CD4-positive, alpha-beta memory T cell (primary cell): ENCODE measurements around the gene GRID1. TPM values are rescaled to one million over a fixed set of nuclear protein-coding genes. Genes with fewer than 3 reads are reported as not detected.
"Not testable (repeated sequence)": the region's sequence is repeated elsewhere in the genome, so short reads cannot be mapped to it uniquely, and the experiment has no call there.

Experiments used
- CTCF ChIA-PET: fragments of 350-600 bp; sonication (Branson Sonifier 250); formaldehyde crosslinking; loops from one replicate; lab custom pipeline; 2021; ENCODE audit warnings: inconsistent platforms; ENCODE audit not compliant: partially characterized antibody; lab: Charles Lee
- POLR2A ChIA-PET: fragments of 350-600 bp; sonication (Branson Sonifier 250); formaldehyde crosslinking; loops from one replicate; lab custom pipeline; 2021; ENCODE audit not compliant: partially characterized antibody; lab: Charles Lee
- DNase-seq, 5 donors: peaks; one replicate each; pipeline versions ENCODE4 v3.0.0 to v3.0.0-alpha.2; 2020 to 2022; ENCODE audit warnings: mixed read lengths in 1 of 5
- H3K27ac ChIP-seq: one replicate; pipeline ENCODE4 v1.7.0; 2013; ENCODE audit warnings: low read depth, low read length
- H3K27me3 ChIP-seq: 2 replicates; pipeline ENCODE4 v1.7.0; 2013; ENCODE audit warnings: mild to moderate bottlenecking, low read length, moderate library complexity; ENCODE audit not compliant: insufficient read depth
- H3K36me3 ChIP-seq: 2 replicates; pipeline ENCODE4 v1.7.0; 2013; ENCODE audit warnings: mild to moderate bottlenecking, low read length, moderate library complexity; ENCODE audit not compliant: insufficient read depth
- H3K4me1 ChIP-seq: 2 replicates; pipeline ENCODE4 v1.7.0; 2013; ENCODE audit warnings: mild to moderate bottlenecking, low read length, moderate library complexity; ENCODE audit not compliant: insufficient read depth
- H3K4me3 ChIP-seq, 2 donors: one replicate each; pipeline ENCODE4 v1.7.0; 2013; ENCODE audit warnings: low read length in 2 of 2, mild to moderate bottlenecking in 1 of 2
- H3K9me3 ChIP-seq, 2 donors: one replicate each; pipeline ENCODE4 v1.7.0; 2013; ENCODE audit warnings: low read length in 2 of 2, control low read depth in 1 of 2; ENCODE audit not compliant: control insufficient read depth in 1 of 2
- H3K27ac Mint-ChIP-seq, 7 donors: one replicate each; pipeline ENCODE4 v1.8.0; 2020 to 2021; ENCODE audit warnings: mixed read lengths in 7 of 7, mild to moderate bottlenecking in 6 of 7, inconsistent platforms in 3 of 7, moderate library complexity in 3 of 7
- H3K27me3 Mint-ChIP-seq, 2 donors: one replicate each; pipeline ENCODE4 v1.8.0; 2020 to 2021; ENCODE audit warnings: mixed read lengths in 2 of 2
- H3K36me3 Mint-ChIP-seq, 2 donors: one replicate each; pipeline ENCODE4 v1.8.0; 2020 to 2021; ENCODE audit warnings: mixed read lengths in 2 of 2, inconsistent platforms in 1 of 2, mild to moderate bottlenecking in 1 of 2
- H3K4me1 Mint-ChIP-seq, 4 donors: one replicate each; pipeline ENCODE4 v1.8.0; 2020 to 2021; ENCODE audit warnings: mixed read lengths in 4 of 4, mild to moderate bottlenecking in 1 of 4
- H3K4me3 Mint-ChIP-seq, 8 donors: one replicate each; pipeline ENCODE4 v1.8.0; 2020 to 2021; ENCODE audit warnings: mixed read lengths in 8 of 8, mild to moderate bottlenecking in 7 of 8, moderate library complexity in 6 of 8, inconsistent platforms in 3 of 8
- H3K9me3 Mint-ChIP-seq, 8 donors: one replicate each; pipeline ENCODE4 v1.8.0; 2020 to 2021; ENCODE audit warnings: mixed read lengths in 8 of 8, mild to moderate bottlenecking in 5 of 8, inconsistent platforms in 3 of 8, moderate library complexity in 1 of 8
- intact Hi-C: fragments of 100-400 bp; cut with micrococcal nuclease; formaldehyde crosslinking; loops from one replicate; pipeline ENCODE4 v1.15.1; 2023
- polyA plus RNA-seq, 2 donors: library from polyadenylated mRNA; unstranded; fragments of 300-500 nt; fragmentation: Illumina TruSeq; gene quantifications; one replicate each; pipeline ENCODE4 v1.2.3, GENCODE V29; 2021
- total RNA-seq, 2 experiments: library from RNA; stranded (reverse); gene quantifications; one replicate each; pipeline ENCODE4 v1.2.3, GENCODE V29; 2021

Gene GRID1
- total and polyA plus RNA-seq, 4 experiments from 2014 or later = not detected

GRCh38 chr10:86392723-86393094 is 26.1 kb upstream of the GRID1 start:
- POLR2A ChIA-PET = no interaction called here

DNA sequence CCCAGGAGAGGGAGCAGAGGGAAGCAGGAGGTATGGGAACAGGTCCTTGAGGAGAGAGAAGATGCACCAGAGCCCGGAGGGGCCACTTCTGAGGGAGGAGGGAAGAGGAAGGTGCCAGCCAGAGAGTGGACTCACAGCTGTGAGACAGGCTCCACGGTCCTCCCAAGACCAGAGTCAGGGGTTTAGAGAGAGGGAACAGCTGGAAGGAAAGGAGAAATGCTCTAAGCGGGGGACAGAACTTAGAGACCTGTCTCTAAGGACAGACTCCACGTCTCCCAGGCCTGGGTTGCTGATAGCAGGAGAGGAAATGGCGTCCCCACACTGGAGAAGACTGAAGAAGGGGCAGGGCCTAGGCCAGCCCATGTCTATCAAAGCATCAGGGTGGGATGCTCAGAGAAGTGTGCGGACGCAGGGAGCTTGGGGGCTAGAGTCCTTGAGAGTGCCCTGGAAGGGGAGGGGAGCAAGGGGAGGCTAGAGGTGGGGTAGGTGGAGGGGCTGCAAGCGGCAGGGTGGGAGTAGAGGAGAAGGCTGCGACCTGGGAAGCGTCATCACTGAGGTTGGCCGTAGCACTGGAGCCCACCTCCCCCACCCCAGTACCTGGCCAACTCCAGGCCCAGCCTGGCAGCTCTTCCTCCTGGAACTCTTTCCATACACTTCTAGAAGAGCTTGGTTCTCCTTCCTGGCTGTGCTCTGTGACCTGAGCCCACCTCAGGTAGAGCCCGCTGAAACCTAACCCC is 25.6 kb upstream of the GRID1 start:
- Mint-ChIP-seq H3K4me1 (peaks cover 5 to 15% (median 10%) of the 10 kb centered on the region in 4 donors), H3K36me3 (no peaks in the 10 kb centered on the region), H3K27ac (peak overlapping the region in 1 of 7 donors; percentile 35), H3K27me3 (peaks cover 19% of the 10 kb centered on the region in 2 donors), H3K4me3 (peak overlapping the region in 1 of 8 donors; percentile 0), H3K9me3 (no peaks in the 10 kb centered on the region)
- ChIA-PET CTCF (interaction anchor here (0.6 kb wide), 1 partner anchor 690 kb away, joined by 4 read pairs; no protein-coding TSS in a partner anchor), POLR2A (no interaction called here)
- Histone ChIP-seq H3K36me3 (no peaks in the 10 kb centered on the region), H3K27ac (no peak overlapping the region), H3K9me3 (no peaks in the 10 kb centered on the region), H3K4me1 (peaks cover 10% of the 10 kb centered on the region), H3K4me3 (no peak overlapping the region), H3K27me3 (no peaks in the 10 kb centered on the region)
- intact Hi-C loops = no loop called here
- no peak for DNase-seq

More at GRCh38 chr10:86392723-86393094, 26.1 kb upstream of the GRID1 start:
- no peaks in the 10 kb centered on the region for H3K9me3 Mint-ChIP-seq
- Histone ChIP-seq H3K4me3 (no peak overlapping the region), H3K27ac (no peak overlapping the region), H3K9me3 (no peaks in the 10 kb centered on the region), H3K4me1 (peaks cover 10% of the 10 kb centered on the region), H3K36me3 (no peaks in the 10 kb centered on the region), H3K27me3 (no peaks in the 10 kb centered on the region)
- H3K36me3 Mint-ChIP-seq = no peaks in the 10 kb centered on the region
- no peak overlapping the region for H3K27ac Mint-ChIP-seq
- CTCF ChIA-PET = interaction anchor here (0.6 kb wide), 1 partner anchor 690 kb away, joined by 4 read pairs; no protein-coding TSS in a partner anchor
- H3K27me3 Mint-ChIP-seq = peaks cover 13 to 14% of the 10 kb centered on the region in 2 donors
- intact Hi-C loops = no loop called here
- H3K4me3 Mint-ChIP-seq = no peak overlapping the region
- DNase-seq = no peak
- peaks cover 5 to 15% (median 10%) of the 10 kb centered on the region in 4 donors for H3K4me1 Mint-ChIP-seq

GRCh38 chr10:86391236-86391840 is 24.7 kb upstream of the GRID1 start:
- Histone ChIP-seq H3K27me3 (no peaks in the 10 kb centered on the region), H3K36me3 (no peaks in the 10 kb centered on the region), H3K27ac (no peak overlapping the region), H3K9me3 (no peaks in the 10 kb centered on the region), H3K4me3 (no peak overlapping the region), H3K4me1 (peaks cover 10% of the 10 kb centered on the region)
- Mint-ChIP-seq H3K4me1 (peaks cover 5 to 15% (median 10%) of the 10 kb centered on the region in 4 donors), H3K36me3 (no peaks in the 10 kb centered on the region), H3K27me3 (peaks cover 19 to 22% of the 10 kb centered on the region in 2 donors), H3K27ac (no peak overlapping the region), H3K9me3 (no peaks in the 10 kb centered on the region), H3K4me3 (peak overlapping the region in 1 of 8 donors; percentile 0)
- no peak for DNase-seq
- ChIA-PET CTCF (interaction anchor here (0.8 to 1.0 kb wide), 2 partner anchors 9 to 195 kb away, joined by 3 read pairs; no protein-coding TSS in a partner anchor), POLR2A (interaction anchor here (1.3 kb wide), 1 partner anchor 9 kb away, joined by 4 read pairs; no protein-coding TSS in a partner anchor)
- intact Hi-C loops = no loop called here

GRCh38 chr10:86390337-86391120 is 23.9 kb upstream of the GRID1 start:
- Histone ChIP-seq H3K4me1 (peaks cover 10% of the 10 kb centered on the region), H3K4me3 (no peak overlapping the region), H3K36me3 (no peaks in the 10 kb centered on the region), H3K9me3 (no peaks in the 10 kb centered on the region), H3K27me3 (no peaks in the 10 kb centered on the region), H3K27ac (no peak overlapping the region)
- no peaks in the 10 kb centered on the region for H3K9me3 Mint-ChIP-seq
- intact Hi-C loops = no loop called here
- H3K4me3 Mint-ChIP-seq = peak overlapping the region in 5 of 8 donors; percentile 16 to 67 (median 46)
- peaks cover 5 to 15% (median 10%) of the 10 kb centered on the region in 4 donors for H3K4me1 Mint-ChIP-seq
- POLR2A ChIA-PET = interaction anchor here (1.3 kb wide), 1 partner anchor 10 kb away, joined by 4 read pairs; no protein-coding TSS in a partner anchor
- no peak for DNase-seq
- peaks cover 19 to 24% of the 10 kb centered on the region in 2 donors for H3K27me3 Mint-ChIP-seq
- H3K27ac Mint-ChIP-seq = no peak overlapping the region
- no peaks in the 10 kb centered on the region for H3K36me3 Mint-ChIP-seq
- CTCF ChIA-PET = interaction anchor here (0.7 to 1.5 kb wide), 5 partner anchors 10 to 1850 kb away, joined by 3 to 4 read pairs (median 3); no protein-coding TSS in a partner anchor

DNA sequence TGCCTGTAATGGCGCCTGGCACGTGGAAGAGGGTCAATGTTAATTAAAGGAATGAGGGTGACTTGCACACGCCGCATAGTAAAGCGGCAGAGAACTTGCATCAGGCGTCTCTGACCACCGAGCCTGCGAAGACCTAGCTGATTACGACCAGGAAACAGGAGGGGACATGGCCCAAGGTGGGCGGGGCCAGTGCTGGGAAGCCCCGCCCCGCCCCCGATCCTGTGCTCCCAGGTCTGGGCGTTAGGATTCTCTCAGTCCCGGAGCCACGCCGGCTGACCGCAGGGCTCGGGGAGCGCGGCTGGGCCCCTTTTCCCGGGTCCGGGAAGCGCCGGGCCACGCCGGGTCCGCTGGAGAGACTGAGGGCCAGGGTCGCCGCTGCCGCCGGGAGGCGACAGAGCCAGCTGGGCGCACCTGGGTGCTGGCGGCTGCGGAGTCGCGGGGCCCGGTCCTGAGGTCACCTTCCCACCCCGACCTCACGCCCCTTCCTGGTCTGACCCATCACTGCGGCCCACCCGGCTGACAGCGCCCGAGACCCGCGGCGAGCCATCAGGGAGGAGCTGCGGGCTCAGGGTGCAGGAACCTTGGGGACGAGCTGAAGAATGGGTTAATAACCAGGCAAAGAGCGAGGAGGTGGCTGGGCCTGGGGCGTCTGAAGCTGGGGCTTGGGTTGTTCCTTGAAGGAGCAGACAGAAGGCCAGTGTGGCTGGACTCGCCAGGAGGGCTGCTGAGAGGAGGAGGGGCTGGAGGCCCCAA is 23.0 kb upstream of the GRID1 start:
- intact Hi-C loops = no loop called here
- Mint-ChIP-seq H3K27ac (peak overlapping the region in 5 of 7 donors; percentile 16 to 87 (median 42)), H3K36me3 (no peaks in the 10 kb centered on the region), H3K4me3 (peak overlapping the region; percentile 81 to 94 (median 88)), H3K9me3 (no peaks in the 10 kb centered on the region), H3K27me3 (peaks cover 24 to 25% of the 10 kb centered on the region in 2 donors), H3K4me1 (peaks cover 5 to 15% (median 10%) of the 10 kb centered on the region in 4 donors)
- no peak overlapping the region for H3K27ac ChIP-seq
- no peaks in the 10 kb centered on the region for H3K27me3 ChIP-seq
- peaks cover 10% of the 10 kb centered on the region for H3K4me1 ChIP-seq
- no peaks in the 10 kb centered on the region for H3K9me3 ChIP-seq
- peak overlapping the region in 1 of 2 donors; percentile 40 for H3K4me3 ChIP-seq
- H3K36me3 ChIP-seq = no peaks in the 10 kb centered on the region
- CTCF ChIA-PET = interaction anchor here (0.8 to 1.5 kb wide), 3 partner anchors 11 to 1849 kb away, joined by 4 to 5 read pairs (median 4); no protein-coding TSS in a partner anchor
- peak in 1 of 5 donors; percentile 11 for DNase-seq
- POLR2A ChIA-PET = no interaction called here

DNA sequence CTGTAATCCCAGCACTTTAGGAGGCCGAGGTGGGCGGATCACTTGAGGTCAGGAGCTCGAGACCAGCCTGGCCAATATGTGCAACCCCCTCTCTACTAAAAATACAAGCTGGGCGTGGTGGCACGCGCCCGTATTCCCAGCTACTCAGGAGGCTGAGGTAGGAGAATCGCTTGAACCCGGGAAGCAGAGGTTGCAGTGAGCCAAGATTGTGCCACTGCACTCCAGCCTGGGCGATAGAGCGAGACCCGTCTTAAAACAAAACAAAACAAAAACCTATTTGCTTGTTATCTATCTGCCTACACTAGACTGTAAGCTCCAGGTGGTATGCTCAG is 22.5 kb upstream of the GRID1 start:
- DNase-seq, H3K9me3 ChIP-seq, H3K36me3 ChIP-seq, H3K27me3 ChIP-seq, H3K4me1 ChIP-seq, H3K36me3 Mint-ChIP-seq, POLR2A ChIA-PET, H3K27ac ChIP-seq, intact Hi-C loops, H3K9me3 Mint-ChIP-seq: not testable (repeated sequence)
- H3K4me1 Mint-ChIP-seq = peaks cover 5 to 15% (median 8%) of the 10 kb centered on the region in 4 donors
- H3K4me3 ChIP-seq = peak overlapping the region in 1 of 2 donors; percentile 40
- peaks cover 24 to 25% of the 10 kb centered on the region in 2 donors for H3K27me3 Mint-ChIP-seq
- CTCF ChIA-PET = interaction anchor here (0.8 to 1.5 kb wide), 3 partner anchors 11 to 1849 kb away, joined by 4 to 5 read pairs (median 4); no protein-coding TSS in a partner anchor
- H3K27ac Mint-ChIP-seq = peak overlapping the region in 5 of 7 donors; percentile 16 to 87 (median 42)
- peak overlapping the region; percentile 81 to 94 (median 88) for H3K4me3 Mint-ChIP-seq
